ENCODE results near the gene AEN.

Gene AEN, protein sequence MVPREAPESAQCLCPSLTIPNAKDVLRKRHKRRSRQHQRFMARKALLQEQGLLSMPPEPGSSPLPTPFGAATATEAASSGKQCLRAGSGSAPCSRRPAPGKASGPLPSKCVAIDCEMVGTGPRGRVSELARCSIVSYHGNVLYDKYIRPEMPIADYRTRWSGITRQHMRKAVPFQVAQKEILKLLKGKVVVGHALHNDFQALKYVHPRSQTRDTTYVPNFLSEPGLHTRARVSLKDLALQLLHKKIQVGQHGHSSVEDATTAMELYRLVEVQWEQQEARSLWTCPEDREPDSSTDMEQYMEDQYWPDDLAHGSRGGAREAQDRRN

DNA sequence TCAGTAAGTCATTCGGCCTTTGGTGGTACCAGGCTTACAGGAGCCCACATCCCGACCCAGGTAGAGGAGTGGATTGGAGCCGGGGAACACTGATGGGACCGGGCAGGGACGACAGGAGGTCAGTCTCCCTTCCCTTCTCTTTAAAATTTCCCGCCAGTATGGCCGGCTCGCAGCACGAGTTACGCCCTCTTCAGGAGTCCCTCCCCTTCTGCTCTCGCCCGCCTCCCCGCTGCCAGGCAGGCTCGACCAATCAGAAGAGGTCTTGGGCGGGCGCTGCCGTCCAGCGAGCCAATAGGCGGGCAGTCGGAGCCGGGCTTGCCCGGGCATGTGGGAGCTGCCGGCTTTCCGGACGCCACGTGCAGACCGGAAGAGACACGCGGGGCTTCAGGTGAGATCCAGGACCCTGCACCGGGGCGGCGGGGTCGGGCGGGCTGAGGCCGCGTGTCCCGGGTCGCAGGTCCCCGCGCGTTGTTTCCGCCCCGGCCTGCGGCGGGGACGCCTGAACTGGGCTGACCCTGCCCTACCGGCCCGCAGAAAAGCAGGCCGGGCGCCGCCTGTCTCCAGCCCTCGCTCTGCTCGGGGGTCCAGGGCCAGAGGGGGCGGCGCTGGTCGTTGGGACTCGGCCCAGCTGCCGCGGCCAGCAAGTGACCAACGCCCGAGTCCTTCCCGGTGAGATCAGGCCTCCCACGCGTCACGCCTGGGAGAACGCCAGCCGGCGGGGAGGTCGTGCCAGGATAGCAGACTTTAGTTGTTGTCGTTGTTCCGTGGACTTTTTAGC is at the start of gene AEN:
AEN (plus strand) TSS at position 346 of the 778 bp plus-strand sequence. CDS start 4,870 bp downstream, outside the sequence.
- DNase-seq (ENCODE audit: low read depth) = peak; percentile 96
- H3K4me3 ChIP-seq (replicated peaks; ENCODE audit: low read depth, low read length) = peak within 1 kb of the TSS; percentile 95
- TF ChIP-seq, protein P1, sequence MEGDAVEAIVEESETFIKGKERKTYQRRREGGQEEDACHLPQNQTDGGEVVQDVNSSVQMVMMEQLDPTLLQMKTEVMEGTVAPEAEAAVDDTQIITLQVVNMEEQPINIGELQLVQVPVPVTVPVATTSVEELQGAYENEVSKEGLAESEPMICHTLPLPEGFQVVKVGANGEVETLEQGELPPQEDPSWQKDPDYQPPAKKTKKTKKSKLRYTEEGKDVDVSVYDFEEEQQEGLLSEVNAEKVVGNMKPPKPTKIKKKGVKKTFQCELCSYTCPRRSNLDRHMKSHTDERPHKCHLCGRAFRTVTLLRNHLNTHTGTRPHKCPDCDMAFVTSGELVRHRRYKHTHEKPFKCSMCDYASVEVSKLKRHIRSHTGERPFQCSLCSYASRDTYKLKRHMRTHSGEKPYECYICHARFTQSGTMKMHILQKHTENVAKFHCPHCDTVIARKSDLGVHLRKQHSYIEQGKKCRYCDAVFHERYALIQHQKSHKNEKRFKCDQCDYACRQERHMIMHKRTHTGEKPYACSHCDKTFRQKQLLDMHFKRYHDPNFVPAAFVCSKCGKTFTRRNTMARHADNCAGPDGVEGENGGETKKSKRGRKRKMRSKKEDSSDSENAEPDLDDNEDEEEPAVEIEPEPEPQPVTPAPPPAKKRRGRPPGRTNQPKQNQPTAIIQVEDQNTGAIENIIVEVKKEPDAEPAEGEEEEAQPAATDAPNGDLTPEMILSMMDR (IDR thresholded peaks at IDR 0.05; ENCODE audit: low read length, missing control alignments) = no peak

DNA sequence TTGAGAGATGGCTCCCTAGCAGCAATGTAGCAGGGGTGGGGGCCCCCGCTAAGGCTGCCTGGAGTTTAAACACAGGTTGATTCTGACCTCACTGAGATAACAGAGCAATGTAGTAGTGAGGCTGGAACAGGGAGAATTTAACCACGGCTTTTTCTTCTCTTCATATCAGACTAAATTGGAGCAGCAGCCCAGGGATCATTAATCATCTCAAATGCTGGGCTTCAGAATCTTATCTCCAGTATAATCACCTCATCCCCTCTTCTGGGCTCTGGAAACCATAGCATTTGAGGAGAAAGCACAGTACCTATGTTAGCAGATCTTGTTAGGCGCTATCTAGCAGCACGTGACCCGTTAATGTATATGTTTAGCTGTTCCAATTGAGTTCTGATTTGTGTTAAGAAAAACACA is 49.3 kb upstream of the AEN start:
- H3K4me3 ChIP-seq (replicated peaks; ENCODE audit: low read depth, low read length) = no peak overlapping the region
- TF ChIP-seq, protein P1 (IDR thresholded peaks at IDR 0.05; ENCODE audit: low read length, missing control alignments) = no peak
- no peak for DNase-seq (ENCODE audit: low read depth)

DNA sequence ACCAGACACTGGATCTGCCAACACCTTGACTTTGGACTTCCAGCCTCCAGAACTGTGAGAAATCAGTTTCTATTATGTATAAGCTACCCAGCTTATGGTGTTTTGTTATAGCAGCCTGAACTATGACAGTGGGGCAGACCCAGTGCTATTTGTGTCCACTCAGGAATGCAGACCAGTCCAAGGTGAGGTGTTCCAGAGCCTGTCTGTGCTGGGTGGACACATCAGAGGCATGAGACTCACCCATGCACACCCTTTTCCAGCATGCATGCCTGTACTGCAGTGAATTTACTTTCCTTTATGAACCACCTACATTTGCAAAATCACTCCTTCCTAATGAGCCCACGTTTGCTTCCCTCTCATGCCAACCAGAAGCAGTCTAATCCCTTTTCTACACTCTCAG is 47.1 kb upstream of the AEN start:
- TF ChIP-seq, protein P1 (IDR thresholded peaks at IDR 0.05; ENCODE audit: low read length, missing control alignments) = no peak
- no peak overlapping the region for H3K4me3 ChIP-seq (replicated peaks; ENCODE audit: low read depth, low read length)
- DNase-seq (ENCODE audit: low read depth) = no peak

DNA sequence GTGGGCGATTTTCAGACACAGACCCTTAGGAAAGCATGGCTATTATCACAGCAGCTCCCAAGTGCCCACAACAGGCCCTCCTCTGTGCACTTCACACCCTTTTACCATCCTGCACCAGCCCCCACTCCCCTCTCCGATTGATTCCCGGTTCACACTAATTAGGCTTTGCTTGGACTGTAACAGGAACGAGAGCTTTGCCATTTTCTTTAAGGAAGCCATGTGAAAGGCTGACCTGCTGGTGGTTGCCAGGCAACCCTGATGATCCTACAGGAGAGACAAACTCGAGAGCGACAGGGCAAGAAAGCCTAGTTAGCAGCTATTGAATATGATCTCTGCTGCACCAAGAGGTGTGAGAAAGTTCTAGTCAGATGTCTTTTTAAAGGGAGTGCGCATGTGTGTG is 46.5 kb upstream of the AEN start:
- TF ChIP-seq, protein P1 (IDR thresholded peaks at IDR 0.05; ENCODE audit: low read length, missing control alignments) = no peak
- H3K4me3 ChIP-seq (replicated peaks; ENCODE audit: low read depth, low read length) = no peak overlapping the region
- no peak for DNase-seq (ENCODE audit: low read depth)

DNA sequence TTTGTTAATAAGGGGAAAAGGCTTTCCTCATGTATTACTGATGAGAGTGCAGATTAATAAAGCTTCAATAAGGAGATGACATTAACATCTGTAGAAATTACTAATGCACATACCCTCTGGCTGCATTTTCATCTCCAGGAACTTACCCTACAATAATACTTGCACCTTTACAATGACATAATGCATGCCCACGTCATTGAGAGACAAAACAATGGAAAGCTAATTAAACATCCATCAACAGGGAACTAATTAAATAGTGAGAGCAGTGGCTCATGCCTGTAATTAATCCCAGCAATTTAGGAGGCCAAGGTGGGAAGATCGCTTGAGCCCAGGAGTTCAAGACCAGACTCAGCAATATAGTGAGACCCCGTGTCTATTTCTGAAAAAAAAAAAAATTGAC is 41.8 kb upstream of the AEN start:
- TF ChIP-seq, protein P1 (IDR thresholded peaks at IDR 0.05; ENCODE audit: low read length, missing control alignments) = no peak
- DNase-seq (ENCODE audit: low read depth) = no peak
- no peak overlapping the region for H3K4me3 ChIP-seq (replicated peaks; ENCODE audit: low read depth, low read length)

DNA sequence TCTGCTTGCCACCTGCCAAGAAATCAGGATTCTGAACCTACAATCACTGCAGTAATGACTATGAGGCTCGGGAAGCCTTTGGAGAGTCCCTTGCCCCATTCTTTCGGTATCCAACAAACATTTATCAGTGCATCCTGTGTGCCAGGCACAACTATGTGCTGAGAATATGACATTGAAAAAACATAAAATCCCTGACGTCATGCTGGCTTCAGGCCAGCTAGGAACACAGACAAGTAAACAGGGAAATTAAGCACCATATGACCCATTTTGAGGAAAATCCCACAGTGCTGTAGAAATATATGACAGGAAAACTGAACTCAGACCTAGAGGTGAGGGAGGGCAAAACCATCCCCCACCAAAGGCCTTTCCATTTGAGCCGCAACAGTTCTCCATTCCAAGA is 40.6 kb upstream of the AEN start:
- no peak overlapping the region for H3K4me3 ChIP-seq (replicated peaks; ENCODE audit: low read depth, low read length)
- no peak for DNase-seq (ENCODE audit: low read depth)
- TF ChIP-seq, protein P1 (IDR thresholded peaks at IDR 0.05; ENCODE audit: low read length, missing control alignments) = no peak
